Left colon (tissue), 2 donors: ENCODE data around the gene SLC12A7. TPM values are rescaled to one million over a fixed set of nuclear protein-coding genes. Genes with fewer than 3 reads are reported as not detected.
"Not testable (repeated sequence)": the region's sequence is repeated elsewhere in the genome, so short reads cannot be mapped to it uniquely, and the experiment has no call there.

Experiments used
- ATAC-seq: fragments of 200-7000 bp; cut with Tn5 transposase; one replicate; pipeline ENCODE4 v1.9.1; 2020; ENCODE audit warnings: mild to moderate bottlenecking, moderate library complexity
- DNase-seq, 2 donors: peaks; one replicate each; pipeline ENCODE4 v3.0.0-alpha.2; 2020
- intact Hi-C, 2 donors: fragments of 100-400 bp; cut with DNase I in 1 of 2; cut with micrococcal nuclease in 1 of 2; formaldehyde crosslinking; loops; one replicate each; pipeline versions ENCODE4 v1.11.2 to v1.14.0; 2022; cut with DNase I, micrococcal nuclease
- microRNA-seq, 2 donors: library from miRNA; unstranded; fragments of <30 nt; microRNA quantifications; one replicate each; pipeline versions ENCODE4 v1.1.0 to v1.2.0, GENCODE V29; 2020
- total RNA-seq, 2 donors: library from RNA; stranded (reverse); fragmentation: NEBNext Ultra II Directional; extraction: Animal tissue kit (Norgen Biotek cat#: 25700); gene quantifications; one replicate each; pipeline ENCODE4 v1.2.1, GENCODE V29; 2021
- donor health status: DM: no; HTN: no; CAD: no.
- donor health status: DM: yes; HTN: yes; CAD: no.

SLC12A7 gene
- total RNA-seq, 2 donors from 2014 or later: 70.4 to 88.3 TPM

- no peak for ATAC-seq
- intact Hi-C loops: loop anchor here in 1 of 2 donors (10.0 kb wide), 1 partner anchor 143 kb away; no protein-coding TSS in a partner anchor
- peak in 1 of 2 donors; percentile 18 for DNase-seq
Measured at GRCh38 chr5:1001406-1002270, 110.2 kb downstream of the SLC12A7 start.

GRCh38 chr5:1000831-1001230 is 111.0 kb downstream of the SLC12A7 start:
- intact Hi-C loops: loop anchor here in 1 of 2 donors (10.0 kb wide), 1 partner anchor 144 kb away; no protein-coding TSS in a partner anchor
- peak in 1 of 2 donors; percentile 19 for DNase-seq
- not testable (repeated sequence) for ATAC-seq

Small RNA genes lying within 50 kb of the gene (microRNA-seq; reads per million reads assigned to microRNA genes)
- 0 to 1.4 reads per million in 2 donors for gene MIR4635

Other genes starting within 250 kb of the SLC12A7 start
- gene BRD9, start 219.3 kb downstream of the SLC12A7 start, total RNA-seq: 10 to 100 TPM; 27.6 to 42.9 TPM
- gene TRIP13, start 219.2 kb downstream of the SLC12A7 start, total RNA-seq: 1 to 10 TPM; 2.1 to 4.3 TPM
- gene NKD2, start 103.3 kb downstream of the SLC12A7 start, total RNA-seq: 1 to 10 TPM; 1.6 TPM
- gene SLC6A19, start 89.5 kb upstream of the SLC12A7 start, total RNA-seq: 10 to 100 TPM in 1 of 2 donors, 1 to 10 TPM in 1; 5.8 to 72.5 TPM
- gene SLC6A18, start 113.3 kb upstream of the SLC12A7 start, total RNA-seq: under 1 TPM in 1 of 2 donors, not detected in 1; 0.11 TPM
- gene TERT, start 183.0 kb upstream of the SLC12A7 start, total RNA-seq: 1 to 10 TPM; 2.3 to 5.1 TPM
- 100 to 1,000 TPM in 1 of 2 donors, 10 to 100 TPM in 1; 93.1 to 102 TPM for gene CLPTM1L, start 233.0 kb upstream of the SLC12A7 start, total RNA-seq